Measurements from ENCODE around the gene ICAM4. TPM values are rescaled to one million over a fixed set of nuclear protein-coding genes. Genes with fewer than 3 reads are reported as not detected.

Gene ICAM4
- total and polyA plus RNA-seq, 2 donors (not counting 1 experiment from before 2014, with no cell fraction given), result 0.58 to 4.1 TPM

DNA sequence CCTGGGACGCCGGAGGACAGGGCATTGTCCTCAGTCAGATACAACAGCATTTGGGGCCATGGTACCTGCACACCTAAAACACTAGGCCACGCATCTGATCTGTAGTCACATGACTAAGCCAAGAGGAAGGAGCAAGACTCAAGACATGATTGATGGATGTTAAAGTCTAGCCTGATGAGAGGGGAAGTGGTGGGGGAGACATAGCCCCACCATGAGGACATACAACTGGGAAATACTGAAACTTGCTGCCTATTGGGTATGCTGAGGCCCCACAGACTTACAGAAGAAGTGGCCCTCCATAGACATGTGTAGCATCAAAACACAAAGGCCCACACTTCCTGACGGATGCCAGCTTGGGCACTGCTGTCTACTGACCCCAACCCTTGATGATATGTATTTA, 1.4 kb upstream of the ICAM4 start:
- Histone ChIP-seq H3K79me2 (ENCODE audit: control insufficient read depth, insufficient read depth, low read length) (no peaks in the 10 kb centered on the region), H3K27me3 (ENCODE audit: control insufficient read depth, insufficient read depth, low read length) (peaks cover 11% of the 10 kb centered on the region), H3K27ac (ENCODE audit: insufficient read depth, low read length) (no peak overlapping the region), H3K9me3 (ENCODE audit: control insufficient read depth, insufficient read depth, low read depth, low read length) (no peaks in the 10 kb centered on the region), H3K4me3 (replicated peaks in 1 of 4; ENCODE audit: control extremely low read depth in 1 of 4, insufficient read depth in 1 of 4, low read depth in 3 of 4, low read length in 4 of 4) (no peak overlapping the region), H4K20me1 (ENCODE audit: control insufficient read depth, extremely low read depth, insufficient read depth, low read length) (no peaks in the 10 kb centered on the region), H3K9ac (ENCODE audit: insufficient read depth, low read length) (no peak overlapping the region), H2AFZ (ENCODE audit: low read length) (no peak overlapping the region), H3K4me2 (ENCODE audit: extremely low read depth, insufficient read depth, low read length) (no peak overlapping the region), H3K4me1 (ENCODE audit: control insufficient read depth, extremely low read depth, insufficient read depth, low read length) (peaks cover 5% of the 10 kb centered on the region), H3K36me3 (ENCODE audit: control insufficient read depth, insufficient read depth, low read length) (no peaks in the 10 kb centered on the region)
- TF ChIP-seq, protein P1, sequence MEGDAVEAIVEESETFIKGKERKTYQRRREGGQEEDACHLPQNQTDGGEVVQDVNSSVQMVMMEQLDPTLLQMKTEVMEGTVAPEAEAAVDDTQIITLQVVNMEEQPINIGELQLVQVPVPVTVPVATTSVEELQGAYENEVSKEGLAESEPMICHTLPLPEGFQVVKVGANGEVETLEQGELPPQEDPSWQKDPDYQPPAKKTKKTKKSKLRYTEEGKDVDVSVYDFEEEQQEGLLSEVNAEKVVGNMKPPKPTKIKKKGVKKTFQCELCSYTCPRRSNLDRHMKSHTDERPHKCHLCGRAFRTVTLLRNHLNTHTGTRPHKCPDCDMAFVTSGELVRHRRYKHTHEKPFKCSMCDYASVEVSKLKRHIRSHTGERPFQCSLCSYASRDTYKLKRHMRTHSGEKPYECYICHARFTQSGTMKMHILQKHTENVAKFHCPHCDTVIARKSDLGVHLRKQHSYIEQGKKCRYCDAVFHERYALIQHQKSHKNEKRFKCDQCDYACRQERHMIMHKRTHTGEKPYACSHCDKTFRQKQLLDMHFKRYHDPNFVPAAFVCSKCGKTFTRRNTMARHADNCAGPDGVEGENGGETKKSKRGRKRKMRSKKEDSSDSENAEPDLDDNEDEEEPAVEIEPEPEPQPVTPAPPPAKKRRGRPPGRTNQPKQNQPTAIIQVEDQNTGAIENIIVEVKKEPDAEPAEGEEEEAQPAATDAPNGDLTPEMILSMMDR (conservative IDR thresholded peaks at IDR 0.05 in 1 of 2, IDR thresholded peaks at IDR 0.05 in 1 of 2; ENCODE audit: low read depth in 1 of 2, low read length in 2 of 2), result no peak
- no peak for TF ChIP-seq EZH2 (IDR thresholded peaks at IDR 0.05; ENCODE audit: low read length, missing control alignments)
- no peak for DNase-seq (ENCODE audit: low read depth in 2 of 2)

DNA sequence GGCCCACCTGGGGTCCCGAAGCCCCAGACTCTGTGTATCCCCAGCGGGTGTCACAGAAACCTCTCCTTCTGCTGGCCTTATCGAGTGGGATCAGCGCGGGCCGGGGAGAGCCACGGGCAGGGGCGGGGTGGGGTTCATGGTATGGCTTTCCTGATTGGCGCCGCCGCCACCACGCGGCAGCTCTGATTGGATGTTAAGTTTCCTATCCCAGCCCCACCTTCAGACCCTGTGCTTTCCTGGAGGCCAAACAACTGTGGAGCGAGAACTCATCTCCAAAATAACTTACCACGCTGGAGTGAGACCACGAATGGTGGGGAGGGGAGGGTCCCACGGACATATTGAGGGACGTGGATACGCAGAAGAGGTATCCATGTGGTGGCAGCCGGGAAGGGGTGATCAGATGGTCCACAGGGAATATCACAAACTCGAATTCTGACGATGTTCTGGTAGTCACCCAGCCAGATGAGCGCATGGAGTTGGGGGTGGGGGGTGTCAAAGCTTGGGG, 2.0 kb downstream of the ICAM4 start:
- Histone ChIP-seq H3K4me2 (ENCODE audit: extremely low read depth, insufficient read depth, low read length) (no peak overlapping the region), H4K20me1 (ENCODE audit: control insufficient read depth, extremely low read depth, insufficient read depth, low read length) (no peaks in the 10 kb centered on the region), H3K9me3 (ENCODE audit: control insufficient read depth, insufficient read depth, low read depth, low read length) (no peaks in the 10 kb centered on the region), H3K27ac (ENCODE audit: insufficient read depth, low read length) (no peak overlapping the region), H3K36me3 (ENCODE audit: control insufficient read depth, insufficient read depth, low read length) (no peaks in the 10 kb centered on the region), H3K27me3 (ENCODE audit: control insufficient read depth, insufficient read depth, low read length) (peaks cover 35% of the 10 kb centered on the region), H3K4me3 (replicated peaks in 1 of 4; ENCODE audit: control extremely low read depth in 1 of 4, insufficient read depth in 1 of 4, low read depth in 3 of 4, low read length in 4 of 4) (peak overlapping the region in 2 of 4 experiments; percentile 7 to 57), H3K9ac (ENCODE audit: insufficient read depth, low read length) (no peak overlapping the region), H2AFZ (ENCODE audit: low read length) (no peak overlapping the region), H3K79me2 (ENCODE audit: control insufficient read depth, insufficient read depth, low read length) (no peaks in the 10 kb centered on the region), H3K4me1 (ENCODE audit: control insufficient read depth, extremely low read depth, insufficient read depth, low read length) (peaks cover 10% of the 10 kb centered on the region)
- TF ChIP-seq EZH2 (IDR thresholded peaks at IDR 0.05; ENCODE audit: low read length, missing control alignments), result no peak
- TF ChIP-seq, protein P1 (conservative IDR thresholded peaks at IDR 0.05 in 1 of 2, IDR thresholded peaks at IDR 0.05 in 1 of 2; ENCODE audit: low read depth in 1 of 2, low read length in 2 of 2), result no peak
- peak in 1 of 2 donors; percentile 49 for DNase-seq (ENCODE audit: low read depth in 2 of 2)

DNA sequence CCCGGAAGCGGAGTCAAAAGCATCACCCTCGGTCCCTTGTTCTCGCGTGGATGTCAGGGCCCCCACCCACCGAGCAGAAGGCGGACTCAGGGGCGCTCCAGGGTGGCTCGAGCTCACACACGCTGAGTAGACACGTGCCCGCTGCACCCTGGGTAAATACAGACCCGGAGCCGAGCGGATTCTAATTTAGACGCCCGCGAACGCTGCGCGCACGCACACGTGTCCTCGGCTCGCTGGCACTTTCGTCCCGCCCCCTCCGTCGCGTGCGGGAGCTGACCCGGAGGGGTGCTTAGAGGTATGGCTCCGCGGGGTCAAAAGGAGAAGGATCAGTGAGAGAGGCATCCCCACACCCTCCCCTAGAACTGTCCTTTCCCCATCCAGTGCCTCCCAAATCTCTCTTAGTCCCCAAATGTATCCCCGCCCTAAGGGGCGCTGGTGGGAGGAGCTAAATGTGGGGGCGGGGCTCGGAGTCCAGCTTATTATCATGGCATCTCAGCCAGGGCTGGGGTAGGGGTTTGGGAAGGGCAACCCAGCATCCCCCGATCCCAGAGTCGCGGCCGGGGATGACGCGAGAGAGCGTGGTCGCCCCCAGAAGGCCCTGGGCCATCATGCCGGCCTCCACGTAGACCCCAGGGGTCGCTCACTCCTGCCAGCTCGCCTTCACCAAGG, 2.5 kb downstream of the ICAM4 start:
- H3K9me3 ChIP-seq (ENCODE audit: control insufficient read depth, insufficient read depth, low read depth, low read length), result no peaks in the 10 kb centered on the region

More for the DNA sequence above, 2.5 kb downstream of the ICAM4 start:
- peaks cover 41% of the 10 kb centered on the region for H3K27me3 ChIP-seq (ENCODE audit: control insufficient read depth, insufficient read depth, low read length)
- peaks cover 10% of the 10 kb centered on the region for H3K4me1 ChIP-seq (ENCODE audit: control insufficient read depth, extremely low read depth, insufficient read depth, low read length)
- no peak overlapping the region for H3K27ac ChIP-seq (ENCODE audit: insufficient read depth, low read length)
- H3K4me2 ChIP-seq (ENCODE audit: extremely low read depth, insufficient read depth, low read length), result peak overlapping the region; percentile 69
- H3K79me2 ChIP-seq (ENCODE audit: control insufficient read depth, insufficient read depth, low read length), result no peaks in the 10 kb centered on the region
- no peak overlapping the region for H3K9ac ChIP-seq (ENCODE audit: insufficient read depth, low read length)
- DNase-seq (ENCODE audit: low read depth in 2 of 2), result peak in 1 of 2 donors; percentile 33
- peak overlapping the region; percentile 12 for H2AFZ ChIP-seq (ENCODE audit: low read length)
- H3K36me3 ChIP-seq (ENCODE audit: control insufficient read depth, insufficient read depth, low read length), result no peaks in the 10 kb centered on the region
- TF ChIP-seq, protein P1 (conservative IDR thresholded peaks at IDR 0.05 in 1 of 2, IDR thresholded peaks at IDR 0.05 in 1 of 2; ENCODE audit: low read depth in 1 of 2, low read length in 2 of 2), result no peak
- peak; percentile 56 for TF ChIP-seq EZH2 (IDR thresholded peaks at IDR 0.05; ENCODE audit: low read length, missing control alignments)
- no peaks in the 10 kb centered on the region for H4K20me1 ChIP-seq (ENCODE audit: control insufficient read depth, extremely low read depth, insufficient read depth, low read length)
- H3K4me3 ChIP-seq (replicated peaks in 1 of 4; ENCODE audit: control extremely low read depth in 1 of 4, insufficient read depth in 1 of 4, low read depth in 3 of 4, low read length in 4 of 4), result peak overlapping the region; percentile 1 to 57 (median 21)
